HuH-7.5 (cell line): Measurements from ENCODE around the gene PPIL6.

Experiments
- DNase-seq: peaks from one replicate; pipeline ENCODE4 v3.0.0; 2011; ENCODE audit warnings: low spot score

The PPIL6 gene

DNA sequence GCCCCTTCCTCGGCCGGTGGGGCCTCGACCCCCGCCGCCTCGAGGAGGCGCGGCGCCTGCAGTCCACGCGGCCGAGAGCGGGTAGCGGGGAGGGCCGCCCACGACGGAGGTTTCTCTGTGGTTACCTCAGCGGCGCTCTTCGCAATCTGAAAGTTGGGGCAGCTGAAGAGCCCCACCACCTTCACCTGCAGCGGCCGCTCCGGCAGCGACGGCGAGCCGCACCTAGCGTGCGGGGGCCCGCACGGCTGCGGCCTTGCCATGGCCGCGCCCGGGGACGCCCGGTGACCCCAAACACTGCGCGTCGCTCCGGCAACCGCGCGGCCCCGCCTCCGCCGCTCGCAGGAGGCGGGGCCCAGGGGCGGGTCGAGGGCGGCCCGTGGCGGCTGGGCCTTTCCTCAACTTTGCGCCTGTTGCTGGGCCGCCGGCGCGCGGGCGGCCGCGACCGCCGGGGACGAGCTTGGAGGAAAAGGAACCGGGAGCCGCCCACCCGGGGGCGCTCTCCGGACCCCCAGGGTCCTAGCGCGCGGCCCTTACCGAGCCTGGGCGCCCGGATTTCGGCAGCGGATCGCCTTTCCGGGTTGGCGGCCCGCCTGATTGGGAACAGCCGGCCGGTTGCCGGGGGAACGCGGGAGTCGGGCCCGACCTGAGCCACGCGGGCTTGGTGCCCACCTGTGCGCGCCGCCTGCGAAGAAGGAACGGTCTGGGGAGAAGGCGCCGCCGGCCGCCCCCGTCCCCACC, at the start of gene PPIL6, which contains the start of gene SMPD2:
PPIL6 (minus strand) TSS at position 298 of the 738 bp plus-strand sequence; CDS start at position 260, 38 bp downstream.
SMPD2 (plus strand) TSS at position 394 of the 738 bp plus-strand sequence. CDS start 398 bp downstream, outside the sequence.
- peak; percentile 82 for DNase-seq

GRCh38 chr6:109488001-109488400, 47.6 kb upstream of the PPIL6 start:
- no peak for DNase-seq

- no peak for DNase-seq
Observed at GRCh38 chr6:109486068-109486467, 45.6 kb upstream of the PPIL6 start.

DNA sequence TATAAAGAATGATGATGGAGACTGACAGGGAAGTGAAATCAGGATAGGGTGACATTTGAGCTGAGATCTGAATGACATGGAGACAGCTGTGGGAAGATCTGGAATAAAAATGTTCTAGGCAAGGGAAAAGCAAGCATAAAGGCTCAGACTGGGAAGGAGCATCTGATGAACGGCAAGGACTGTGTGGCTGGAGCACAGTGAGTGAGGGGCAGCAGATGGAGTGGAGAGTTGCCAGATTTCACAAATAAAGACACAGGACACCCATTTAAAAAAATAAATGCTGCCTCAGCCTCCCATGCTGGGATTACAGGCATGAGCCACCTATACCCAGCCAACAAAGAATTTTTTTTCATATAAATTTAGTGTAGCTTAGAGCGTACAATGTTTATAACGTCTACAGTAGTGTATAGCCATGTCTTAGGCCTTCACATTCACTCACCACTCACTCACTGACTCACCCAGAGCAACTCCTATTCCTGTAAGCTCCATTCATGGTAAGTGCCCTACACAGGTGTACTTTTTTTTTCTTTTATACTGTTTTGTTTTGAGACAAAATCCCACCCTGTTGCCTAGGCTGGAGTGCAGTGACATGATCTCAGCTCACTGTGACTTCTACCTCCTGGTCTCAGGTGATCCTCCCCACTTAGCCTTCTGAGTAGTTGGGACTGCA, 45.0 kb upstream of the PPIL6 start:
- DNase-seq = no peak

DNA sequence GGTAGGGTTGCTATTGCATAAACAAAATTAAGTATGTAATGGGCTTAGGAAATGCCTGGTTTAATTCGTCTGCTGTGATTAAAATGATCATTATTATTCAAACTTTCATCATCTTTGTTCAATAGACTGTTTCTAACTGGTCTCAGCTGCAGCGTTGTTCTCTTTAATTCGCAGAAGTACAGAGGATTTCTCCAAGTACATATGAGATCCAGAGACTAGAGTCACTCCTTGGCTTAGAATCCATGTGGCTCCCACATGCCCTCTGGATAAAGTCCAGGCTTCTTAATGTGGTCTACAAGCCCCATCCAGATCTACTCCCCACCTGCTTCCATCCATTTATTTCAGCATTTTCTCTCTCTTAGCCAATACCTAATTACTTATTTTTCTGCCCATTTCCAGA, 43.7 kb upstream of the PPIL6 start:
- no peak for DNase-seq

- no peak for DNase-seq
Observed at GRCh38 chr6:109483735-109484057, 43.3 kb upstream of the PPIL6 start.

- DNase-seq = peak; percentile 79
Observed at GRCh38 chr6:109482905-109483734, 42.7 kb upstream of the PPIL6 start, which contains the start of gene ZBTB24. Gene ZBTB24, minus strand, starts transcription at chr6:109483219. Its CDS starts 1,193 bp downstream, at chr6:109482026.

GRCh38 chr6:109480993-109481480, 40.6 kb upstream of the PPIL6 start:
- DNase-seq = no peak

- no peak for DNase-seq
Observed at GRCh38 chr6:109478841-109479624, 38.6 kb upstream of the PPIL6 start.

GRCh38 chr6:109478222-109478805, 37.9 kb upstream of the PPIL6 start:
- DNase-seq = no peak

DNA sequence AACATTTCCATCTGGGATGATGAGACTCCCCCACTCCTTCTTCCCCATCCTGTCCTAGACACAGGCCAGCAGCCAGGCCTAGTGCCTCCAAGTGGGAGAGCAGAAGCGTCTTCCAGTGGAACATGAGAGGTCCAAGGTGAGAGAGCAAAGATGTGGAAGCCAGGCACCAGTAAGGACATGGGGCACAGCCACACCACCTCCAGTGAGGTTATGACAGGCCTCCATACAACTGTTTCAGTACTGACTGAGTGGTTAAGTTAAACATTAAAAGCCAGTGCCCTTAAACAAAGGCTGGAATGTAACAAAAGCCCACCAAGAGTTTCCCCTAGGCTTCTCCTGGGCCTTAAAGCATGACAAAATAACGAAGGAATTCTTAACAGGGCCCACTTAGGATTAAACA, 37.3 kb upstream of the PPIL6 start:
- no peak for DNase-seq

GRCh38 chr6:109477184-109477583, 36.8 kb upstream of the PPIL6 start:
- DNase-seq = no peak

GRCh38 chr6:109475625-109476024, 35.2 kb upstream of the PPIL6 start:
- DNase-seq = no peak

GRCh38 chr6:109474995-109475394, 34.6 kb upstream of the PPIL6 start:
- DNase-seq = no peak

DNA sequence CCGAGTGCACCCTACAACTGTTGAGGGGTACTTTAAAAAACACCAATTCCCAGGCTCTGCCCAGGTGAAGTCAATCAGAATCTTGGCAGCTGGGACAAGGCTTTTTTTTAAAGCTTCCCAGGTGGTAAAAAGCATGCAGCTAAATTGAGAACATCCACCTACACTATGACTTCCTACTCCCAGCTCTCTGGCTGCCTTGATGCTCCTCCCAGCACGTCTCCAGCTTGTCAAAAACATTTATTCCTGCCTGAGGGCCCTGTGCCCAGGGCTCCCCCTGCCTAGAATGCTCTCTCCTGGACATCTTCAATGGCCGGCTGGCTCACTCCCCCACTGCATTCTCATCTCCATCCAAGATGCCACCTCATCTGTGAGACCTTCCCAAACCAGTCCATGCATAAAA, 32.7 kb upstream of the PPIL6 start:
- no peak for DNase-seq

DNA sequence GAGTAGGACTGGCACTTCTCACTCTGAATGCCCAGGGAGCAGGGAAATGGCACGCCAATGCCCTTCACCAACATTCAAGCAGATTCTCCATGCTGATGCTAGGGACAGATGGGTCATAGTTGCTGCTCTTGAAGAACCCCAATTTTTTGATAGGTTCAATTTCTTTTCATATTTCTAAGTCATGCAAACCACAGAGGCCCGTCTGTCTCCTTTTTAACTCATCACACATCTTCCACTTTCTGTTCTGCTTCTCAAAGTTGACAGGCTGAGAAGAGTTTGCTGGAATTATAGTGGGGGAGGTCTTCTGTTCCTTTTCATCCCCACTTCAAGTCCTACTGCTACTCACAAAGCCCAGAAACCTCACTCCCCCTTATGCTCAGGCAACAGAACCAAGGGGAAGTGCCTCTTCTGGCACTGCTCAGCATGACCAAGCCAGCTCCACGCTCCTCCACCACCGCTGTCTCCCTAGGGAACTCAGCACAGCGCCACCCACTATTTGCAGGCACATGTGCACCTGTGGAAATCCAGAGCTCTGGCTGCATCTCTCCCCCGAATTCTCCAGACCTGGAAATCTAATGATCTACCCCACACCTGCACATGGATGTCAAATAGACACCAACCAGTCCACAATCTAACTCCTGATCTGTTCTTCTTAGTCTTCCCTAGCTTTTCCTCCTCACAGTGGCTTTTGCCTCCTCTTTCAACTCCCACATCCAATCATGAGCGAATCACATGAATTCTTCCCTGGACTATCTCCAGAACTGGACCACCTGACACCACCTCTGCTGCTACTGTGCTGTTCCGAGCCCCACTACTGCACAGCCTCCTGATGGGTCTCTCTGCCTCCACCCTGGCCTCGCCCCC, 31.9 kb upstream of the PPIL6 start:
- DNase-seq = no peak

DNA sequence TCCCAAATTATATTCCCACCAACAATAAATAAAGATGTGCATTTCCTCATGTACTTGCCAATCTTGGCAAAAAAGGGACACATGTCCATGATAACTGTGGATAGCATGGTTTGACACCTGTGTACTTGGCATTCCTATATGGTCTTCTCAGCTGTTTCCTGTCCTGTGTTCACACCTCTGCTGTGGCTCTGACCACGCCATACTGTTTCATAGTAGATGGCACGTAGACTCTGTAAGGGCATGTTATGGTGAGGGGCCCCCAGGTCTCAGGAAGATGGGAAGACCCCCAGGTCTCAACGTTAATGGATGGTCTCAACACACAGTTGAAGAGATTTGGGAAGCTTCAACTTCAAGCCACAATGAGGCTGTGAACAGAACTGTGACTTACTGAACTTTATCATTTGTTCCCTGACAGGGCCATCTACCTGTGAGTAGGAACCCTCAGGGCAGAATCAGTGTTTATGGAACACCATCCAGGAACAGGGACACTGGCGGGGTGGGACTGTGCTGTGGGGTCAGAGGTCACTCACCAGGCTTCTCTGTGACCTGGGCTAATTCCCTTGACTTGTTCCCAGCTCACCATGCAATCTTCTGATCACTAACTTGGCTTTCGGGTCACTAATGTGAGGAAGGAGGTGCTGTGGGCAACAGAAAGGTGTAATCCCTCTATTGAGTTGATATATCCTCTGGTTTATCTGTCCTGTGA, 30.8 kb upstream of the PPIL6 start:
- DNase-seq = no peak

- no peak for DNase-seq
Observed at GRCh38 chr6:109469591-109470189, 29.3 kb upstream of the PPIL6 start.

GRCh38 chr6:109467696-109468095, 27.3 kb upstream of the PPIL6 start:
- no peak for DNase-seq
